Keratinocyte (primary cell): ENCODE data around the gene MTUS2. TPM values are rescaled to one million over a fixed set of nuclear protein-coding genes. Genes with fewer than 3 reads are reported as not detected.
A peak's percentile ranks its signal among the peaks of the same experiment; 100 is the strongest.

ENCODE experiments used
- DNase-seq: peaks from one replicate; pipeline ENCODE4 v3.0.0-alpha.2; 2011; ENCODE audit warnings: low read depth, missing footprints, low spot score
- FAIRE-seq: peaks from 2 replicates; lab custom pipeline; 2011; peaks lifted over from hg19 to GRCh38; lab: Jason Lieb, UNC
- H2AFZ ChIP-seq: 2 replicates; pipeline ENCODE4 v1.6.0; 2012; ENCODE audit warnings: low read length, control low read depth, inconsistent platforms; ENCODE audit not compliant: control insufficient read depth
- H3K27ac ChIP-seq: 2 replicates; pipeline ENCODE4 v1.5.1; 2011; ENCODE audit warnings: low read length; ENCODE audit not compliant: control insufficient read depth, insufficient read depth
- H3K27me3 ChIP-seq: 3 replicates; pipeline ENCODE4 v1.6.0; 2011; ENCODE audit warnings: low read length; ENCODE audit not compliant: control insufficient read depth, insufficient read depth; ENCODE audit errors: extremely low read depth
- H3K36me3 ChIP-seq, 2 experiments: 2 replicates in 1 of 2; 3 replicates in 1 of 2; pipeline ENCODE4 v1.5.1; 2011; ENCODE audit warnings: low read length in 2 of 2, mild to moderate bottlenecking in 1 of 2; ENCODE audit not compliant: control insufficient read depth in 2 of 2, insufficient read depth in 2 of 2; ENCODE audit errors: extremely low read depth in 1 of 2
- H3K4me1 ChIP-seq: 3 replicates; pipeline ENCODE4 v1.5.1; 2011; ENCODE audit warnings: low read length; ENCODE audit not compliant: control insufficient read depth, insufficient read depth; ENCODE audit errors: extremely low read depth
- H3K4me2 ChIP-seq: 3 replicates; pipeline ENCODE4 v1.6.0; 2011; ENCODE audit warnings: low read depth, low read length; ENCODE audit not compliant: control insufficient read depth, insufficient read depth; ENCODE audit errors: extremely low read depth
- H3K4me3 ChIP-seq, 3 experiments: fragments of 200-600 bp in 1 of 3; sonication (generic) in 1 of 3; 2 replicates in 2 of 3; 3 replicates in 1 of 3; pipeline ENCODE4 v1.5.1; 2011 to 2016; ENCODE audit warnings: low read length in 3 of 3, mild to moderate bottlenecking in 3 of 3, control low read depth in 2 of 3, inconsistent platforms in 1 of 3, low read depth in 1 of 3, mixed read lengths in 1 of 3, mixed run types in 1 of 3, moderate library complexity in 1 of 3; ENCODE audit not compliant: control insufficient read depth in 2 of 3, insufficient read depth in 2 of 3; ENCODE audit errors: extremely low read depth in 1 of 3
- H3K79me2 ChIP-seq: 2 replicates; pipeline ENCODE4 v1.6.0; 2012; ENCODE audit warnings: low read length; ENCODE audit not compliant: control insufficient read depth, insufficient read depth
- H3K9ac ChIP-seq: 3 replicates; pipeline ENCODE4 v1.6.0; 2011; ENCODE audit warnings: low read length; ENCODE audit not compliant: control insufficient read depth, insufficient read depth; ENCODE audit errors: extremely low read depth
- H3K9me1 ChIP-seq: 3 replicates; pipeline ENCODE4 v1.6.0; 2011; ENCODE audit warnings: low read length; ENCODE audit not compliant: control insufficient read depth, insufficient read depth; ENCODE audit errors: extremely low read depth
- H3K9me3 ChIP-seq: 2 replicates; pipeline ENCODE4 v1.5.1; 2012; ENCODE audit warnings: low read depth, low read length; ENCODE audit not compliant: control insufficient read depth
- H4K20me1 ChIP-seq: 3 replicates; pipeline ENCODE4 v1.6.0; 2011; ENCODE audit warnings: low read length; ENCODE audit not compliant: control insufficient read depth, insufficient read depth; ENCODE audit errors: extremely low read depth
- CTCF ChIP-seq, 3 experiments: IDR thresholded peaks in 1 of 3; conservative IDR thresholded peaks in 1 of 3; optimal IDR thresholded peaks in 1 of 3; 2 replicates in 2 of 3; 3 replicates in 1 of 3; pipeline versions ENCODE3 to v1.5.1; 2011; ENCODE audit warnings: low read length in 3 of 3, mild to moderate bottlenecking in 3 of 3, moderate library complexity in 2 of 3, control low read depth in 1 of 3, inconsistent platforms in 1 of 3; ENCODE audit not compliant: insufficient read depth in 2 of 3; ENCODE audit errors: extremely low read depth in 1 of 3
- EZH2 ChIP-seq: IDR thresholded peaks from one replicate; pipeline ENCODE4 v1.6.1; 2012; ENCODE audit warnings: inconsistent platforms, mild to moderate bottlenecking, low read length, moderate library complexity
- dilution Hi-C: fragments of 300-500 bp; cut with MboI; formaldehyde crosslinking; loops from one replicate; pipeline ENCODE4 v1.7.0; 2020; ENCODE audit warnings: low sequenced_read_pairs; ENCODE audit not compliant: extremely low pct_ligation_motif_present
- polyA plus RNA-seq, 5 experiments: library from polyadenylated mRNA; depleted of rRNA in 3 of 5; stranded (reverse) in 3 of 5; stranded (forward) in 1 of 5; unstranded in 1 of 5; fragments of >200 nt; gene quantifications; 1 replicate in 1 of 5; 2 replicates in 3 of 5; 3 replicates in 1 of 5; pipeline versions ENCODE4 v1.2.1 to v1.2.3, GENCODE V29; 2011 to 2012; ENCODE audit warnings: missing spikeins in 2 of 5, low read depth in 1 of 5, low replicate concordance in 1 of 5

Gene MTUS2
- polyA plus RNA-seq, 1 donor (not counting 4 experiments of a cell fraction or from before 2014, with no cell fraction given) = 0.17 TPM

- Histone ChIP-seq H4K20me1 (peaks cover 21% of the 10 kb centered on the region), H3K27ac (no peak overlapping the region), H2AFZ (no peak overlapping the region), H3K27me3 (no peaks in the 10 kb centered on the region), H3K36me3 (peaks cover 41 to 46% of the 10 kb centered on the region in 2 experiments), H3K9me3 (no peaks in the 10 kb centered on the region), H3K4me1 (peaks cover 4% of the 10 kb centered on the region), H3K9me1 (peaks cover 6% of the 10 kb centered on the region), H3K79me2 (peaks cover 93% of the 10 kb centered on the region), H3K4me3 (no peak overlapping the region), H3K4me2 (no peak overlapping the region), H3K9ac (no peak overlapping the region)
- no peak for DNase-seq
- no peak for FAIRE-seq
- TF ChIP-seq CTCF (optimal IDR thresholded peaks at IDR 0.05 in 1 of 3, IDR thresholded peaks at IDR 0.05 in 1 of 3, conservative IDR thresholded peaks at IDR 0.05 in 1 of 3; ENCODE audit: extremely low read depth in 1 of 3, insufficient read depth in 2 of 3, low read length in 3 of 3) (no peak), EZH2 (no peak)
- dilution Hi-C loops = no loop called here
Measured at GRCh38 chr13:29538652-29539040, 718.5 kb downstream of the MTUS2 start.

DNA sequence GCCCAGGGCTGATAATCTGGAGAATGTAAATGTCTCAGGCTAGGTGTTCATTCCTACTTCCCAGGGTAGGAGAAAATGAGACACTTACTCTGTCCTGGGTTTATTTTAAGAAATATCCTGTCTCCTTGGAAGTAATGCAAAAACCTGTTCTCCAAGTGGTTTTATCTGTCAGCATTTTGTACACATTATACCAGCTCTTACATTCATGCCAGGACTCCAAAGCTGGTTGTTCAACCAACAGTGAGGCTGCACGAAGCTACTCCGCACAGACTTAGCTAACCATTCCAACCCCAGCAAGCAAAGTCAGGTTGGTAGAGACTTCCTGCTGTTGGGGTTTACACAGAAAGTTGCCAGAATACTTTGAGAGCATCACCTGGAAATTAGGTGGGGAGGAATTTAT, 719.7 kb downstream of the MTUS2 start:
- H2AFZ ChIP-seq = no peak overlapping the region
- no peak overlapping the region for H3K9ac ChIP-seq
- no peaks in the 10 kb centered on the region for H3K9me3 ChIP-seq
- H3K27ac ChIP-seq = no peak overlapping the region
- H3K4me1 ChIP-seq = peaks cover 4% of the 10 kb centered on the region
- H3K9me1 ChIP-seq = peaks cover 6% of the 10 kb centered on the region
- no peaks in the 10 kb centered on the region for H3K27me3 ChIP-seq
- TF ChIP-seq CTCF (optimal IDR thresholded peaks at IDR 0.05 in 1 of 3, IDR thresholded peaks at IDR 0.05 in 1 of 3, conservative IDR thresholded peaks at IDR 0.05 in 1 of 3; ENCODE audit: extremely low read depth in 1 of 3, insufficient read depth in 2 of 3, low read length in 3 of 3) (no peak), EZH2 (no peak)
- DNase-seq = no peak
- no peak overlapping the region for H3K4me3 ChIP-seq
- H3K36me3 ChIP-seq = peaks cover 33 to 36% of the 10 kb centered on the region in 2 experiments
- H3K4me2 ChIP-seq = no peak overlapping the region
- FAIRE-seq = peak; percentile 32
- H3K79me2 ChIP-seq = peaks cover 95% of the 10 kb centered on the region
- peaks cover 20% of the 10 kb centered on the region for H4K20me1 ChIP-seq
- dilution Hi-C loops = no loop called here
